Measurements from ENCODE around the gene MAPKAP1. TPM values are rescaled to one million over a fixed set of nuclear protein-coding genes. Genes with fewer than 3 reads are reported as not detected.

The MAPKAP1 gene
- total RNA-seq, 1 donor from 2014 or later = 52.2 TPM

- no peak for DNase-seq (ENCODE audit: low read depth in 2 of 2)
Measured at GRCh38 chr9:125515281-125515680, 191.7 kb downstream of the MAPKAP1 start.

- no peak for DNase-seq (ENCODE audit: low read depth in 2 of 2)
Measured at GRCh38 chr9:125514468-125514867, 192.5 kb downstream of the MAPKAP1 start.

DNA sequence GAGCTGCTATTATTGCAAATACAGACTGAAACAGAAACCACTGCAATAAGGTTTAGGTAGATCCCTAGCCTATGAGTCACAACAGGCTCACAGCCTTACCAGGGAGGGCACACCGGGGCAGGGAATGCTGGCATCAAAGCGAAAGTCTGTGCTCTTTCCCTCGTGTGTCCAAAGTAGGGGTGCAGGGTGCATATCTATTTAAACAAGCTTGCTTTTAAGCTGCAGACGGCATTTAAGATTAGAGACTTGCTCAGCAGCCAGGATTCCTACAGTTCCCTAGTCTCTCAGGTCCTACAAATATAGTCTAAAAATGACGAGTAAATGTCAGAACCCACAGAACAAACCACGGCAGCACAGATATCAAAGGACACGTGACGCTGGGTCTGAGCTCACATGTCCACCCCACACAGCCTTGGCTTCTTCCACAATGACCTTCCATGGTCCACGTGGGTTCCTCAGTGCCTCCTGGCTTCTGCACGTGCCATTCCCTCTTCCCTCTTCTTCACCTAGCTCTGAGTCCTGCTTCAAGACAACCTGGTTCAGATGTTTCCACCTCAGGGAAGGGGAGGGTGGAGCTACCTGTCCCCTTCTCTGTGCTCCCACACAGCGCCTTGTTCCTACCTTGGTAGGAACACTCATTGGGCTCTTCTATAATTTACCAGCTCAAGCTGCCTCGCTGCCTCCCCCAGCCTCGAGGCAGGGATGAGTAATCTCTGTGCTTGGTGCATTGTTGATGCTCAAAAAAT lies 193.2 kb downstream of the MAPKAP1 start:
- peak; percentile 73 to 84 for DNase-seq (ENCODE audit: low read depth in 2 of 2)

- DNase-seq (ENCODE audit: low read depth in 2 of 2) = no peak
Measured at GRCh38 chr9:125513303-125513667, 193.7 kb downstream of the MAPKAP1 start.

- DNase-seq (ENCODE audit: low read depth in 2 of 2) = no peak
Measured at GRCh38 chr9:125511789-125512660, 195.0 kb downstream of the MAPKAP1 start.

- DNase-seq (ENCODE audit: low read depth in 2 of 2) = no peak
Measured at GRCh38 chr9:125510980-125511379, 196.0 kb downstream of the MAPKAP1 start.

- no peak for DNase-seq (ENCODE audit: low read depth in 2 of 2)
Measured at GRCh38 chr9:125509476-125509875, 197.5 kb downstream of the MAPKAP1 start.

DNA sequence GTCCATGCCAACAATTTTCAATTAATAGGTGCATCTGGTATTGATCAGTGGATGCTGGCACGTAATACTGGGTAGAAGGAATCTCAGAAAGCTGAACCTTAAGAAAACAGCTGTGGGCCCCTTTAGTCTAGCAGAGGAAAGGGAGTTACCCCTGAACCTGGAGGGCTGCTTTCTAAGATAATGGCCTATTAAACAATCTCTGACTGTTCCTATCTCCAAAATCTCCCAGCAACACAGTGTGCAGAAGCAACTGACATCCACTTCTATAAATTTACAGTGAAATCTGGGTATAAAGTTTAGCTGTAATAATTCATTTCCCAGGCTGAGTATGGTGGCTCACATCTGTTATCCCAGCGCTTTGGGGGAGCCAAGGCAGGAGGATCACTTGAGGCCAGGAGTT lies 198.8 kb downstream of the MAPKAP1 start:
- DNase-seq (ENCODE audit: low read depth in 2 of 2) = no peak

DNA sequence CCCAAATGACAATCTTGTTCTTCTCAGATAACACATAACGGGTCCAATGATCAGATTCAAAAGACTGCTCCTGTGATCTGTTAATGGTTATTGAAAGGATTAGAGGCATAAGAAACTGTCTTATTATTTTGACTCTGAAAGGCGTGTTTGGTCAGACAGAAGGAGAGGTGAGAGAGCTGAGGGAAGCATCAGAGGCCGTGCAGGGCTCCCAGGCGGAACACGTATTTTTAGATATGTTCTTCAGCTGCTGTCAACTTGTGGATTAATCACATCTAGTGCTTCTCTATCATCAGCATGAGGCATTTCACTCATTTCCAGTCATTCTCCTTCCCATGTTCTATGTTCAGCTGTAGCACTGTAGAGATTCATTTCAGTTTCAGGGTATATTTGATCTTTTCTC lies 199.8 kb downstream of the MAPKAP1 start:
- DNase-seq (ENCODE audit: low read depth in 2 of 2) = no peak

- DNase-seq (ENCODE audit: low read depth in 2 of 2) = no peak
Measured at GRCh38 chr9:125505988-125506438, 201.0 kb downstream of the MAPKAP1 start.

DNA sequence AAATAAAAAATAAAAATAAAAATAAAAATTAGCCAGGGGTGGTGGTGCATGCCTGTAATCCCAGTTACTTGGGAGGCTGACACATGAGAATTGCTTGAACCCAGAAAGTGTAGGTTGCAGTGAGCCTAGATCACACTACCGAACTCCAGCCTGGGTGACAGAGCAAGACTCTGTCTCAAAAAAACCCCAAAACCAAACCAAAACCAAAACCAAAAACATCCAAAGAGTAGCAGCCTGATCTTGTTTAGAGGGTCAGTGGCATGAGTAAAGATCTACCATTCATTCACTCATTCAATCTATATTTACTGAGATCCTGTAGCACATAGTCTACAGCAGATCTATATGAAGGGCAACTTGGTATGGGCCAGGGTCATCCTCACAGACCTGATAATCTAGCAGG lies 202.4 kb downstream of the MAPKAP1 start:
- no peak for DNase-seq (ENCODE audit: low read depth in 2 of 2)

GRCh38 chr9:125497906-125498305 lies 209.1 kb downstream of the MAPKAP1 start:
- no peak for DNase-seq (ENCODE audit: low read depth in 2 of 2)

- no peak for DNase-seq (ENCODE audit: low read depth in 2 of 2)
Measured at GRCh38 chr9:125497478-125497877, 209.5 kb downstream of the MAPKAP1 start.

DNA sequence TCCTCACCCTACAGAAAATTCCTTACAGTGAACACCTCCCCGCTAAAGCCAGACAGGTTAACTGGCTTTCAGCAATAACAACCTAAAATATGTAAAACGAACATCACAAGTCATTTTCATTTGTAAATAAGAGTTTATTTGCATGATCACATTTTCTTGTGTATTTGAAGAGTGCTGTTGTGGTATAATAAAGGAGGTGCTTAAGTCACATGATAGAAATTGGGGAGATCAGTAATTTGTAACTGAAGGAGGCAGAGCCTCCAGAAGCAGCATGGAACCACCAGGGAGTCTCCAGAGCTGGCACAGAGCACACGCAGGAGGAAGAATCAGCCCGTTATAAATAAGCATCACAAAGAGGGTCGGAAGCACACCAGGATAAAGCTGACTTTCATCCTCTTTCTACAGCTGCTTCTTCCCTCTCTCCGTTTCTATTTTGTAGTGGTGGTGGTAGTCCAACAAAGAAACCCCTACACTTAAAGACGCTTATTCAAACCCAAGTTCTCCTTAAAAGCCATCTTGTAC lies 210.6 kb downstream of the MAPKAP1 start:
- no peak for DNase-seq (ENCODE audit: low read depth in 2 of 2)

GRCh38 chr9:125495172-125496119 lies 211.6 kb downstream of the MAPKAP1 start:
- DNase-seq (ENCODE audit: low read depth in 2 of 2) = no peak

GRCh38 chr9:125494653-125494915 lies 212.4 kb downstream of the MAPKAP1 start:
- DNase-seq (ENCODE audit: low read depth in 2 of 2) = no peak

DNA sequence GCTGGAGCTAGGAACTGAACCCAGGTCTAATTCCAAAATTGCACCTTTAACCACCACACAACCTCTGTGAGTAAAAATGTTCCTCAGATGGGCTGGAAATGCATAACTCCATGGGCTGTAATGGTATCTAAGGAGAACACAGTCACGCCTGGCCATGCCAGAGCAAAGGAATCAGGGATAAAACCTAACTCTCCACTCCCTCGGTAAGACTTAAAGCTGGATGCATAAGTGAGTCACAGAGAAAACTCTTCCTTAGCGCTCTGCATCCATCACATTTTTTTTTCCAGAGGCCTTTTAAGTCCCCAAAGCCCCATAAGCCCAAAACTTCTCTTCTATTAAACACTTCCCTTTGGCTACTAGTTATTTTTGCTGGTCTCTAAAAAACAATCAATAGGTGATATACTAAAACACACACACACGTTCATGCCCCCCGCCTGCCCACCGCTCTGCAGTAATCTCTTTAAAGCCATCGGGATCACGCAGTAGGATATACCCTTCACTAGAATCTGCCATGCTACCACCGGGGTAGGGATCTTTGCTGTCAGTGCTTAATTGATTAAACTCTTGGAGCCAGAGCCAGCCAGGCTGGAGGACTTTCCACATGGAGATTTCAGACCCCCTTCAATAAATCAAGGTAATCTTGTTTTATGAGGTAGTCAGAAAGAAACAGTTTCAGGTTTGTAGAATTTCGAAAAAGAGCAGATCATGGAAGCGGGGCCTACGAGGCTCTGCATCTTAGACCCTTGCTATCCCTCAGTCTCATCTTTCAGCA lies 212.9 kb downstream of the MAPKAP1 start:
- DNase-seq (ENCODE audit: low read depth in 2 of 2) = no peak

DNA sequence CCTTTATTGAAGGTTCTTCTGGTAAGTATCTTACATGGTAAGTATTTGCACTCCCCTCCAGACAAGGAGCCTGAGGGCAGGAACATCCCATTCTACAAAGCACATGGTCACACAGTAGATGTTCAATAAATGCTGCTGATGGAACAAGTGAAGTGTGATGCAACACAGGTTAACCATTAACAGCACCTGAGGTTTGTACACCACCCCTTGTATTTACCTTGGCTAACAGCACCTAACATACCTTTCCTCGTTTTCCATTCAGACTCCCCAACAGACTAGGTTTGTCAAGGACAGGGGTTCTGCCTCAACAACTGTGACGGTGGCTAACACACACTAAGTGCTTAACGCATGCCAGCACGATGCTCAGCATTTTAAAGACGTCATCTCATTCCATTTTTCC lies 213.6 kb downstream of the MAPKAP1 start:
- DNase-seq (ENCODE audit: low read depth in 2 of 2) = no peak

- peak in 1 of 2 donors; percentile 9 for DNase-seq (ENCODE audit: low read depth in 2 of 2)
Measured at GRCh38 chr9:125492719-125493118, 214.3 kb downstream of the MAPKAP1 start.

DNA sequence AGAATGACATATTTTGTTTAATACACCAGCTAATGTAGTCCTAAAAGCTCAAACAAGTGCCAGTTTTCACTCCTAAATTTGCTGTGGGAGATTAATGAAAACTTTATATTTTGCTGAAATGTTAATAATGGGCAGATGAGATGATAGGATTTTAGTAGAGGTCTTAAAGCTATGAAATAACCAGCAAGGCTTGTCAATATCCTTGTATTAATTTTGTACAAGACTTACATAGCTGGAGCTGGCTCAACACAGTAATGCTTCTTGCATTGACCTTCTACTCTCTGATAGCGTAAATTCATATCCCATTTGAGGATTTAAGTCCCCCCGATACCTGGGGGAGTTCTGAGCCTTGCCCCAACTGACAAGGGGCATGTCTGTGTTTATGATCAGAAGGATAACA lies 219.2 kb downstream of the MAPKAP1 start:
- no peak for DNase-seq (ENCODE audit: low read depth in 2 of 2)

DNA sequence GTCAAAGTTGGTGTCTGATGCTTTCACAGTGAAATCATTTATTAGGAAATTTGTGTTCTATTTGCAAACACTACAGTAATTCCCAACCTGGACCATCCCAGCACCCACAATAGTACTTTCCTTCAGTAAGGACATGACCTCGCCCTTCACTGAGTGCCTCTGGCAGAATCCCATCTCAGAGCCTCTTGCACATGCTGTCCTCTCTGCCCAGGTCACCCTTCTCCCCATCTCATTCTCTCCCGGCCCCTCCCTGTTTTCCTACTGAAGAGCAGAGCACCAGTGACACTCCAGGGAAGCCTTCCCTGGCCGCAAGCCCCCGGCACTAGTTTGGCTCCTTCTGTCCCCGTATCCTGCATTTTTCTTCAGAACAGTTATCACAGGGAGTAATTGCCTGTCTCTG lies 220.4 kb downstream of the MAPKAP1 start:
- no peak for DNase-seq (ENCODE audit: low read depth in 2 of 2)
